Choroid plexus epithelial cell (primary cell): ENCODE results near the gene MOK.
"Not testable (repeated sequence)": the region's sequence is repeated elsewhere in the genome, so short reads cannot be mapped to it uniquely, and the experiment has no call there.

Experiments used
- DNase-seq: peaks from one replicate; pipeline ENCODE4 v3.0.0-alpha.2; 2010; ENCODE audit warnings: low read depth
- H3K4me3 ChIP-seq: 2 replicates; pipeline ENCODE4 v1.5.1; 2011; ENCODE audit warnings: low read depth, mild to moderate bottlenecking, control low read depth, low read length, moderate library complexity
- CTCF ChIP-seq: conservative IDR thresholded peaks from 2 replicates; pipeline ENCODE4 v1.5.1; 2011; ENCODE audit warnings: low read depth, mild to moderate bottlenecking, control low read depth, inconsistent platforms, low read length, moderate library complexity

MOK gene

DNA sequence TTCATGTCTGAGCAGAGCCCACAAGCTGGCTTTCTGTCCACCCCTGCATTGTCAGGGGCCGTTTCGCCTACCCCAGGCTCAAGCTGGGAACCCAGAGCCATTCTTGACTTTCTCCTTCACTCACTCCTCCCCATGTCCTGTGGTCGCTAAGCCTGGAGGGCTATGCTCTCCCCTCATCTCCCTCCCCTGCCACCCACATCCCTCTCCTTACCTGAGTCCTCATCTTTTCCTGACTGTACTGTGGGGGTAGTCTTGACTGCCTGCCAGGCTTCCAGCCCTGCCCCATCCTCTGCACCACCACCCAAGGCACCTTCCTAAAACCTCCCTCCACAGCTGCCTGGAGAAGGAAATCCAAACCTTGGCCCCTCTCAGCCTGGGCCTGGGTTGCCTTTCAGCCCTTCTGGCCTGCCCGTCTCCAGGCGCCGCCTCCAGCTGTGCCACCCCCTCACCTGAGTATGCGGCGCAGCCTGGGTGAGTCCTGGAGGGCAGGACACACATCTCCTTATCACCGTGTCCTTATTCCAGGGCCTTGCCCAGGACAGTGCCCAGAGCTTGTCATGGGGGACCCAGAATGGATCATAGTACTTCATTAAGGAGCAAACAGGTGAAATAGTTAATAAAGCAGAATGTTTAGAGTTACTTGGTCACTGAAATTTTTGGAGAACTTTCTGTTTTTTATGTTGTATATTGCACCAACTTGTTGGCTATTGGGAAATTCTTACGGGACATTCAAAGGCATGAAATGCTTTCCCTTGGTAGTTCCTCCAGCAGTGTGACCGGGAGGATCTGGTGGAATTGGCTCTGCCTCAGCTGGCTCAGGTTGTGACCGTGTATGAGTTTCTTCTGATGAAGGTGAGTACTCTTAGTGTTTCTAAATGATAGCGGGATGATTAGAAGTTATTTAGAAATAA is 29.1 kb upstream of the MOK start:
- no peak for DNase-seq
- no peak overlapping the region for H3K4me3 ChIP-seq
- TF ChIP-seq CTCF, result no peak

GRCh38 chr14:102333390-102333789 is 28.4 kb upstream of the MOK start:
- DNase-seq, result no peak
- no peak for TF ChIP-seq CTCF
- no peak overlapping the region for H3K4me3 ChIP-seq

- TF ChIP-seq CTCF, result no peak
- no peak overlapping the region for H3K4me3 ChIP-seq
- no peak for DNase-seq
These were observed 25.8 kb upstream of the MOK start for GRCh38 chr14:102330806-102331205.

GRCh38 chr14:102329381-102329780 is 24.4 kb upstream of the MOK start:
- DNase-seq, H3K4me3 ChIP-seq: not testable (repeated sequence)

DNA sequence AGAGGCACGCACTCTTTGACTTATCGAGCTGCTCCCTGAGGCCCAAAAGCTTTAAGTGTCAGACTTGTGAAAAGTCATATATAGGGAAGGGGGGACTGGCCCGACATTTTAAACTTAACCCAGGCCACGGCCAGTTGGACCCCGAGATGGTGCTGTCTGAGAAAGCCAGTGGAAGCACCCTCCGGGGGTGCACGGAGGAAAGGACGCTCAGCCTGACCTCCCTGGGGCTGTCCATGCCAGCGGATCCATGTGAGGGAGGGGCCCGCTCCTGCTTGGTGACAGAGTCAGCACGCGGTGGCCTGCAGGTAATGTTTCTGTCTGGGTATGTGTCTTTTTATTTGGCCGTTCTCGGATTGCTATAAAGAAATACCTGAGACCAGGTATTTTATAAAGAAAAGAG is 21.6 kb upstream of the MOK start:
- H3K4me3 ChIP-seq, result no peak overlapping the region
- no peak for TF ChIP-seq CTCF
- DNase-seq, result no peak

GRCh38 chr14:102325791-102326345 is 20.9 kb upstream of the MOK start:
- peak; percentile 58 for DNase-seq
- TF ChIP-seq CTCF, result no peak
- H3K4me3 ChIP-seq, result no peak overlapping the region

GRCh38 chr14:102323102-102323501 is 18.1 kb upstream of the MOK start:
- H3K4me3 ChIP-seq, result no peak overlapping the region
- DNase-seq, result peak; percentile 91
- TF ChIP-seq CTCF, result peak; percentile 76
